ENCODE measurements around the gene CDHR3.

CDHR3 gene, protein sequence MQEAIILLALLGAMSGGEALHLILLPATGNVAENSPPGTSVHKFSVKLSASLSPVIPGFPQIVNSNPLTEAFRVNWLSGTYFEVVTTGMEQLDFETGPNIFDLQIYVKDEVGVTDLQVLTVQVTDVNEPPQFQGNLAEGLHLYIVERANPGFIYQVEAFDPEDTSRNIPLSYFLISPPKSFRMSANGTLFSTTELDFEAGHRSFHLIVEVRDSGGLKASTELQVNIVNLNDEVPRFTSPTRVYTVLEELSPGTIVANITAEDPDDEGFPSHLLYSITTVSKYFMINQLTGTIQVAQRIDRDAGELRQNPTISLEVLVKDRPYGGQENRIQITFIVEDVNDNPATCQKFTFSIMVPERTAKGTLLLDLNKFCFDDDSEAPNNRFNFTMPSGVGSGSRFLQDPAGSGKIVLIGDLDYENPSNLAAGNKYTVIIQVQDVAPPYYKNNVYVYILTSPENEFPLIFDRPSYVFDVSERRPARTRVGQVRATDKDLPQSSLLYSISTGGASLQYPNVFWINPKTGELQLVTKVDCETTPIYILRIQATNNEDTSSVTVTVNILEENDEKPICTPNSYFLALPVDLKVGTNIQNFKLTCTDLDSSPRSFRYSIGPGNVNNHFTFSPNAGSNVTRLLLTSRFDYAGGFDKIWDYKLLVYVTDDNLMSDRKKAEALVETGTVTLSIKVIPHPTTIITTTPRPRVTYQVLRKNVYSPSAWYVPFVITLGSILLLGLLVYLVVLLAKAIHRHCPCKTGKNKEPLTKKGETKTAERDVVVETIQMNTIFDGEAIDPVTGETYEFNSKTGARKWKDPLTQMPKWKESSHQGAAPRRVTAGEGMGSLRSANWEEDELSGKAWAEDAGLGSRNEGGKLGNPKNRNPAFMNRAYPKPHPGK

GRCh38 chr7:105963038-105963667 lies at the start of gene CDHR3:
TSS of gene CDHR3 (plus strand) at chr7:105963264. CDS start at chr7:105963319, 55 bp downstream.
- DNase-seq (ENCODE audit: low read depth in 2 of 3, low spot score in 1 of 3) = no peak

DNA sequence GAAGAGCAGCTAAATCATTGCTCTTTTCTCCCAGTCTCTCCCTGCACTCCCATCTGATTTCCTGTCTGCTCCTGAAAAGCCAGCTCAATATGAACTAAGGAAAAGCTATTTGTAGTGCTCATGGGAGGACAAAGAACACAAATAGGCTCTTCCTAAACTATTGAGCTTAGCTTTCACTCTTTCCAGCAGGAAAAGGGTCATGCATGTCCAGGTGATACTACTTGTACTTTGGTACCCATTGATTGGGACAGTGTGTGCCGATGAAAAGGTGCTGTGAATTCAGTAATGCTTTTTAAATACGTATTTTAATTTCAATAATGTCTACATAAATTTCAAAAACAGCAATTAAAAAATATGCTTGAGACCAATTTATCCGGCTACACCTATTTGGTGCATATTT lies 49.1 kb upstream of the CDHR3 start:
- no peak for DNase-seq (ENCODE audit: low read depth in 2 of 3, low spot score in 1 of 3)

- no peak for DNase-seq (ENCODE audit: low read depth in 2 of 3, low spot score in 1 of 3)
Observed at GRCh38 chr7:105916603-105917002, 46.5 kb upstream of the CDHR3 start.

- DNase-seq (ENCODE audit: low read depth in 2 of 3, low spot score in 1 of 3) = no peak
Observed at GRCh38 chr7:105917659-105918058, 45.4 kb upstream of the CDHR3 start.

DNA sequence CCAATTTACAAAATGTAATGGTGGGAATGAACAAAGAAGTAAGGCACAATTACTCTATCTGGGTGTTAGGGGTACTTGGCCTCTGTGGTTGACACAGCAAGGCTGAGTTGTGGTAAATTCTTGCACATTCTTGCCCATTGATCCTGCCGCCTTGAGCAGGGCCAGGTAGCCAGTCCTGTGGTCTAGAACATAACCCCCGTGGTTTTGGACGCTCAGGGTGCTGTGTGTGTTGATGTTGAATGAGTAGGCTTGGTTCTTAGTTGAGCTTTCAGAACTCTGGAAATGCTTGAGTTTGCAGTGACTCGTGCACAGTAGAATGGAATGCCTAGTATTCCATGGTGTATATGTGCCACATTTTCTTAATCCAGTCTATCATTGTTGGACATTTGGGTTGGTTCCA lies 42.3 kb upstream of the CDHR3 start:
- DNase-seq (ENCODE audit: low read depth in 2 of 3, low spot score in 1 of 3) = no peak

- DNase-seq (ENCODE audit: low read depth in 2 of 3, low spot score in 1 of 3) = peak in 2 of 3 donors; percentile 12 to 15
Observed at GRCh38 chr7:105924945-105925344, 38.1 kb upstream of the CDHR3 start.

DNA sequence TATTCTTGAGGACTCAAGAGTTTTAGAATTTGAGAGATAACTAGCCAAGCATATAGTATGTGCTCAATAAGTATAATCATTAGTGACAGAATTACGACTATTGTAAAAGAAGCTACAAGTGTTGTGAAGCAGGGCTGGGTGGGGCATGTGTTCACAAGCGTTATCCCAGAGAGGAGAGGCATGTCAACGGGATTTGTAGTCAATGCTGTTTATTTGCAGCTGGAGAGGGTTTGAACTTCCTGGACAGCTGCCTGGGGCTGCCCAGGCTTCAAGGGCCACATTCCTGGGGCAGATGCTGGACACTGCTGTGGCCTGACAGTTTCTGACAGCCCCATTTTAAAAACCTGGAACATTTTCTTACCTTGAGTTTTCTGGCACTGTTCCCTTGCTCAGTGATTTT lies 36.9 kb upstream of the CDHR3 start:
- DNase-seq (ENCODE audit: low read depth in 2 of 3, low spot score in 1 of 3) = no peak

DNA sequence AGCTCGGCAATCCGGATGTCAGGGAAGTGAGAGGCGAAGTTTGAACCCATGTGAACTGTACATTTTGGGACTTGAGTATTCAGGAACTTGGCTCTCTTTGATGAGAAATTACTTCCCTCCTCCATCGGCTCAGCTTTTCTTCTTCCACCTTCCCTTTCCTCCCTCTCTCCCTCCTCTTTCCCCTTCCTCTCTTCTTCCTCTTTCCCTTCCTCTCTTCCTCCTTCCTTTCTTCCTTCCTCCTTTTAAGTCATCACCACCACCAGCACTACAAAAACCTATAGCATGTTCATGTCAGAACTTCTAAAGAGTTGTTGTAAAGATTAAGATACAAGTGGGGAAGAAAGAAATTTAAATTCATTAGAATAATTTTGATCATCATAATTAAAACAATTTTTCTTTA lies 31.9 kb upstream of the CDHR3 start:
- no peak for DNase-seq (ENCODE audit: low read depth in 2 of 3, low spot score in 1 of 3)

DNA sequence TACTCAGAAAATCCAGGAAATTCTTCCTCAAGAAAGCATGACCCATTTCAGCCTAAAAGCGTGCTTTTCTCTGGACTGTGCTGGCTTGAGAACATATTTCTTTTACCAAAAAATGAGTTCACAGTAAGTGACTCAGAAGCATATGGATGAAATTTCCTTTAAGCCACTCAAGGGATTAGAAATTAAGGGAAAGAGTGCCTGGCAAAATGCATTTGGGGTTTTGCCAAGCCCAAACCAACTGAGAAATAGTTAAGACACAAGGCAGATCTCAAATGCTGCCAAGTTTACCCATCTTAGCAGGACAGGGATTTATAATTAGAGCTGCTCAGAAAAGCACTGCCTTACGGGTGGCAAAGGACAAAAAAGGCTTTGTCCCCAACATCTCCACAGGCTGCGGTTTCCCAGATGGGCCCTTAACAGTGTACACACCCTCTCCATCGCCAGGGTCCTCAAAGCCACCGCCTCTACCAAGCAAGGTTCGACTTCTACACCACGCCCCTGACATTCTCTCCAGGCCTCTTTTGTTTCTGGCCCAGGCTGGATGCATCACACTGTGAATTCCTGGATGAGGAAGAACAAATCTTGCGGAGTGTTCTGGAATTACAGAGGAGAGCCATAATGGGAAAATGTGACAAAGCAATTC lies 30.1 kb upstream of the CDHR3 start:
- no peak for DNase-seq (ENCODE audit: low read depth in 2 of 3, low spot score in 1 of 3)

DNA sequence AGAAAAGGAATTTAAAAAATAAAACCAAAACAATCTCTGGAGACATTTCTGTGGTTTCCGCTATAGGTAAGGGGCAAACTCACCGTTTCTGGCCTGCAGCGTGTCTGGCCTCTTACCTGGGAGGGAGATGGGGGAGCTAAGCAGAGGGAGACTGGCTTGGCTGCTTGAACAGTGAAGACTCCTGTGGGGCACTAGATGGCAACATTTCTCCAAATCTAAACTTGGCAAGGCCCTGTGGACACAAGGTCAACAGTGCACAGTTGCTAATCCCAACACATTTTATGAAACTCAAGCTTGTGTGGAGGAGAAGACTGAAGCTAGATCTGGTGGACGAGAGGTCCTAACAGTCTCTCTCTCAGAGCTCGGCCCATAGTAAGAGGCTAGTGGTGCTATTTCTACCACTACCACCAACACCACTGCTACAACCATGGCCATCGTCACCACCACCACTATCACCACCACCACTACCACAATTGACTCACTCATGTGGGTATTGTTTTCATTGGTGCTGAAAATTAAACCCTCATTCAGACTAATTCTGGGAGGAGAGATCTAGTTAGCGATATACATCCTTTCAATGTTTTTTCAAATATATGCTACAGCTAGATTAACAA lies 28.4 kb upstream of the CDHR3 start:
- no peak for DNase-seq (ENCODE audit: low read depth in 2 of 3, low spot score in 1 of 3)

GRCh38 chr7:105935250-105935649 lies 27.8 kb upstream of the CDHR3 start:
- DNase-seq (ENCODE audit: low read depth in 2 of 3, low spot score in 1 of 3) = no peak

- DNase-seq (ENCODE audit: low read depth in 2 of 3, low spot score in 1 of 3) = no peak
Observed at GRCh38 chr7:105937411-105937810, 25.7 kb upstream of the CDHR3 start.

- DNase-seq (ENCODE audit: low read depth in 2 of 3, low spot score in 1 of 3) = no peak
Observed at GRCh38 chr7:105940109-105940508, 23.0 kb upstream of the CDHR3 start.

DNA sequence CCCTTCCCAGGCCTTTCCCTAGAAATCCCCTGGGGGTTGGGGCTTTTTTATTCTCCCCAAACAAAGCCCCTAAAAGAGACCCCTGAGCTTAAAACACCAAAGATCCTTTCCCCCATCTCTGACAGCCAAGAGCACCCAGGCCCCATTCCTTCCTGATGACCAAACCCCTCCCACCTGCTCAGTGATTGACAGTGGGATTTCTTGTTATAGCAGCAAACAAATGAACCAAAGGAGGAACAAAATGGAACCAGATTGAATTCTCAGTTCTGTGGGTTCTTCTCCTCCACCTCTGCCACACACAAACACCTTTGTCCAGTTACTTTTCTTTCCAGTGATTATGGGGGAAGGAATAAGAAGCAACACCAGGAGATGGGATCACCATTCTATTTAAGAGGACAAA lies 21.5 kb upstream of the CDHR3 start:
- no peak for DNase-seq (ENCODE audit: low read depth in 2 of 3, low spot score in 1 of 3)

GRCh38 chr7:105943486-105943885 lies 19.6 kb upstream of the CDHR3 start:
- DNase-seq (ENCODE audit: low read depth in 2 of 3, low spot score in 1 of 3) = no peak

DNA sequence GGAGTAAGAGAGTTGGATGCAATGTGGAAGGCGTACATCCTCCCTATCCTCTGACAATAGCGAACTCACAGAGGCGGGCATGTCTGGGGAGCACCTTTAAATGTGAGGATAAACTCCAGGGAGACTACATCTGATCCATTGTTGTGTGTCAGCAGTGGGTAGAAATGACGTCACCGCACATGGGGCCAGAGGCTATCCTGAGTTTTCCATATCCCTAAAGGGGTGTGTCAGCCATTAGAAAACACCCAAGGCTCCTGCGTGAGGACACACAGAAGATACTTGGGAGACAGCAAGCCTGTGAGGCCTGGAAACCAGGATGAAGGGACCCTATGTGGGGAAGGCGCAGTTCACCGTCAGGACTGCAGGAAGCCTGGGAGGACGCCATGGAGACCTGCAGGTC lies 17.2 kb upstream of the CDHR3 start:
- no peak for DNase-seq (ENCODE audit: low read depth in 2 of 3, low spot score in 1 of 3)

GRCh38 chr7:105951597-105951996 lies 11.5 kb upstream of the CDHR3 start:
- no peak for DNase-seq (ENCODE audit: low read depth in 2 of 3, low spot score in 1 of 3)

- DNase-seq (ENCODE audit: low read depth in 2 of 3, low spot score in 1 of 3) = no peak
Observed at GRCh38 chr7:105952917-105953595, 10.0 kb upstream of the CDHR3 start.

DNA sequence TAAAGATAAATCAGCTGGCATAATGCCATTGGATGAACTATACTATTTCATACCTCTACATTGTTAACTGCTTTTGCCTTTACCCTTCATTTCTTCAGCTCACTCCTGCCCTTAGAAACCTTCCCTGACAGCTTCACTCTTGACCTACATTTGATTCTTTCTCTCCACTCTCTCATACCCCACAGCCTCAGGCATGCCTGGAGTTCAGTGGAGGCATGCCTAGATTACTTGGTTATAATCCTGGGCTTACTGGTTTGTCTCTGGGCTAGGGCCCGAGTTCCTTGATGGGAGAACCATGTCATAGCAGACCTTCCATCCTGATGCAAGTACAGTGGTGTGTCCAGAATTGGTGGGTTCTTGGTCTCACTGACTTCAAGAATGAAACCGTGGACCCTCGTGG lies 8.4 kb upstream of the CDHR3 start:
- DNase-seq (ENCODE audit: low read depth in 2 of 3, low spot score in 1 of 3) = no peak

Data from stimulated activated CD4-positive, alpha-beta T cell treated with anti-CD3 and anti-CD28 coated beads, Interleukin-12 subunit alpha, Interleukin-12 subunit beta, amount 100 ng/mL, for 48 hours (primary cell).